ENCODE results near the gene UBALD2. TPM values are rescaled to one million over a fixed set of nuclear protein-coding genes. Genes with fewer than 3 reads are reported as not detected.

The UBALD2 gene
- total RNA-seq, 1 donor from 2014 or later: 26.3 TPM

DNA sequence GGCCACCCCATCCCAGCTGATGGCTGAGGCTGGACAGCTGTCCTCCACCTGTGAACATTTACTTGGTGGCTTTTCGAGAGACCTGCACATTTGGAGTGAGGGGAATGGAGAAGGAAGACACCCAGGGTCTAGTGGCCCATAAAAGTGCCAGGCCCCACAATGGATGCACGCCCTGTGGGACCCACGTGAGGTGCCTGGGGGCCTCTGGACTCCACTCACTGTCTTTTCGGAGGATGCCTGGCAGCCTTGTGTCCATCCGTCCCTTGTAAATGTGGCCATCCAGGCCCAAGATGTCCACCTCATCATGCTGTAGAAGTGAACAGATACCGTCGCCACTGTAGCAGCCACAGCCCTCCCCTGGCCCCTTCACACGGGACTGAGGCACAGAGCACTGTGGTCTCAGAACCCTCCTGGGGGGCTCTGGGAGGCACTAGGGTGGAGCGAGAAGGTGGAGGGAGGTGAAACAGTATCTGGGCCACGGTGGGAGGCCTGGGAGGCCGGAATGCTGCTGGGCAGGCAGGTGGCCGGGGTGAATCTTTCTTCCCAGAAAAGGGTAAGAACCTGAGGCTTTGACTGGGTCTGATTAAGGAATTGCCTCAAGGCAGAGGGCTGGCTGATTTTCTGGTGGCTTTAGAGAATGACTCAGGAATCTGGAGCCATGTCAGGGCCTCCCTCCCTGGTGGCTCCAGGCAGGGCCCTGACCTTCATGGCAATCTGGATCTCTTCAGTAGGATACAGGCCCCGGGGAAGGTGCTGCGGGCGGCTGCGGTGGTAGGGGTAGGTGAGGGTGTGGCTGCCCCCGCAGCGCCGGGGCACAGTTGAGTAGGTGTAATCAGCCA is 11.5 kb downstream of the UBALD2 start:
- DNase-seq (ENCODE audit: low read depth): no peak
- H3K4me3 ChIP-seq (ENCODE audit: low read depth, low read length): no peak overlapping the region
- TF ChIP-seq, protein P1, sequence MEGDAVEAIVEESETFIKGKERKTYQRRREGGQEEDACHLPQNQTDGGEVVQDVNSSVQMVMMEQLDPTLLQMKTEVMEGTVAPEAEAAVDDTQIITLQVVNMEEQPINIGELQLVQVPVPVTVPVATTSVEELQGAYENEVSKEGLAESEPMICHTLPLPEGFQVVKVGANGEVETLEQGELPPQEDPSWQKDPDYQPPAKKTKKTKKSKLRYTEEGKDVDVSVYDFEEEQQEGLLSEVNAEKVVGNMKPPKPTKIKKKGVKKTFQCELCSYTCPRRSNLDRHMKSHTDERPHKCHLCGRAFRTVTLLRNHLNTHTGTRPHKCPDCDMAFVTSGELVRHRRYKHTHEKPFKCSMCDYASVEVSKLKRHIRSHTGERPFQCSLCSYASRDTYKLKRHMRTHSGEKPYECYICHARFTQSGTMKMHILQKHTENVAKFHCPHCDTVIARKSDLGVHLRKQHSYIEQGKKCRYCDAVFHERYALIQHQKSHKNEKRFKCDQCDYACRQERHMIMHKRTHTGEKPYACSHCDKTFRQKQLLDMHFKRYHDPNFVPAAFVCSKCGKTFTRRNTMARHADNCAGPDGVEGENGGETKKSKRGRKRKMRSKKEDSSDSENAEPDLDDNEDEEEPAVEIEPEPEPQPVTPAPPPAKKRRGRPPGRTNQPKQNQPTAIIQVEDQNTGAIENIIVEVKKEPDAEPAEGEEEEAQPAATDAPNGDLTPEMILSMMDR (conservative IDR thresholded peaks at IDR 0.05; ENCODE audit: low read depth, low read length): no peak

DNA sequence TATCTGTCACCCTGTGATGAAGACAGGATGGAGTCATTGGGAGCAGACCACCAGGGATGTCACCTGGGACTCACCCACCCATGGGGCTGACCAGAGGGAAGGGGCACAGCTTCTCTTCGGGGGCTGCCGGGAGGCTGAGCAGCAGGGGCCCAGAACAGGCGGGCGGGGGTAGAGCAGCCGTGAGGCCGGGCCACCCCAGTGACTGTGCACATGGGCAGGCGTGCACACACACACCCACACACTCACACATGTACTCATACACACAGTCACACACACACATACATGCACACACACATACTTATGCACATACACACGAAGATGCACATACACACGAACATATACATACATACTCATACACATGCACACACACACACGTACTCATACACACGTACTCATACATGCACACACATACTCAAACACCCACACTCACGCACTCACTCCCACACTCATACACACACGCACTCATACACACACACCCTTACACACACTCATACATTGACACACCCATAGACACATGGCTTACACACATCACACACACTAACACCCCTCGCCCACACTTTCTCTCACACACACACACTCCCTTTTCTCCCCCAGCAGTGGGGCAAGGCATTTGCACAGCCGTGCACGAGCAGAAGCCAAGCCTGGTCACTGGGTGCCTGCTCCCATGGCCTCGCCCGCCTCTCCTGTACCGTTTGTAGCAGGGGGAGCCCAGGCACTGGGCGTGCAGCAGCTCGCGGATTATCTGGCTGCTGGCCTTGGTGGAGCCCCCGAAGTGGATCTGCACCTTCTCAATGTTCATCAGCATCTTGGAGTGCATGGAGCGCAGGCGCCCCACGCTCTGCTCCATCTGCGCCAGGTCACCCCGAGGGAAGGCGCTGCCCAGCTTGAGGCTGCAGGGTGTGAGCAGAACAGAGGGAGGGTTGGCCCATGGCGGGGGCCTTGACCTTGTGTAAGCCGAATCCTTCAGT is 12.4 kb downstream of the UBALD2 start:
- H3K4me3 ChIP-seq (ENCODE audit: low read depth, low read length): no peak overlapping the region
- no peak for DNase-seq (ENCODE audit: low read depth)
- TF ChIP-seq, protein P1 (conservative IDR thresholded peaks at IDR 0.05; ENCODE audit: low read depth, low read length): no peak

- DNase-seq (ENCODE audit: low read depth): no peak
- no peak overlapping the region for H3K4me3 ChIP-seq (ENCODE audit: low read depth, low read length)
- TF ChIP-seq, protein P1 (conservative IDR thresholded peaks at IDR 0.05; ENCODE audit: low read depth, low read length): no peak
Observed at GRCh38 chr17:76278268-76278908, 13.2 kb downstream of the UBALD2 start.

GRCh38 chr17:76278952-76279741 is 14.0 kb downstream of the UBALD2 start:
- DNase-seq (ENCODE audit: low read depth): no peak
- TF ChIP-seq, protein P1 (conservative IDR thresholded peaks at IDR 0.05; ENCODE audit: low read depth, low read length): peak; percentile 97
- no peak overlapping the region for H3K4me3 ChIP-seq (ENCODE audit: low read depth, low read length)

- TF ChIP-seq, protein P1 (conservative IDR thresholded peaks at IDR 0.05; ENCODE audit: low read depth, low read length): no peak
- DNase-seq (ENCODE audit: low read depth): no peak
- no peak overlapping the region for H3K4me3 ChIP-seq (ENCODE audit: low read depth, low read length)
Observed at GRCh38 chr17:76279742-76280287, 14.7 kb downstream of the UBALD2 start.

GRCh38 chr17:76280650-76281049 is 15.5 kb downstream of the UBALD2 start:
- H3K4me3 ChIP-seq (ENCODE audit: low read depth, low read length): no peak overlapping the region
- DNase-seq (ENCODE audit: low read depth): no peak
- TF ChIP-seq, protein P1 (conservative IDR thresholded peaks at IDR 0.05; ENCODE audit: low read depth, low read length): no peak

Measured in epithelial cell of proximal tubule (primary cell).